ENCODE data around the gene SLC25A26. TPM values are rescaled to one million over a fixed set of nuclear protein-coding genes. Genes with fewer than 3 reads are reported as not detected.

Gene SLC25A26
- total and polyA plus RNA-seq, 2 of the 13 experiments (the other 11 are each of a cell fraction or from before 2014, with no cell fraction given): 23.1 to 32.7 TPM

DNA sequence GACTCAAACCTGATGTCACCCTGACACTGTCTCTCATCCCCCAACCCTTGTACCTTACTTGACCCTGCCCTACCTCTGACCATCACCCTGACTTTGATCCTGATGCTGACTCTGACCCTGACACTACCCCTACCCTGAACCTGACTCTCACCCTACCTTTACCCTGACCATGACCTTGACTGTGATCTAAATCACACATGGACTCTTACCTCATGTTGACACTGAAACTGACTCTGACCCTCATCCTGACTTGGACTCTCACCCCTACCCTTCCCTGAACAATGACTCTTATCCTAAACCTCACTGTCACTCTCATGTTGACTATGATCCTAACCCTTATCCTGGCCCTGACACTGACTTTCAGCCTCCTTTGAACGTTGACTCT is 21.7 kb upstream of the SLC25A26 start (continued):
- TF ChIP-seq, protein P1, sequence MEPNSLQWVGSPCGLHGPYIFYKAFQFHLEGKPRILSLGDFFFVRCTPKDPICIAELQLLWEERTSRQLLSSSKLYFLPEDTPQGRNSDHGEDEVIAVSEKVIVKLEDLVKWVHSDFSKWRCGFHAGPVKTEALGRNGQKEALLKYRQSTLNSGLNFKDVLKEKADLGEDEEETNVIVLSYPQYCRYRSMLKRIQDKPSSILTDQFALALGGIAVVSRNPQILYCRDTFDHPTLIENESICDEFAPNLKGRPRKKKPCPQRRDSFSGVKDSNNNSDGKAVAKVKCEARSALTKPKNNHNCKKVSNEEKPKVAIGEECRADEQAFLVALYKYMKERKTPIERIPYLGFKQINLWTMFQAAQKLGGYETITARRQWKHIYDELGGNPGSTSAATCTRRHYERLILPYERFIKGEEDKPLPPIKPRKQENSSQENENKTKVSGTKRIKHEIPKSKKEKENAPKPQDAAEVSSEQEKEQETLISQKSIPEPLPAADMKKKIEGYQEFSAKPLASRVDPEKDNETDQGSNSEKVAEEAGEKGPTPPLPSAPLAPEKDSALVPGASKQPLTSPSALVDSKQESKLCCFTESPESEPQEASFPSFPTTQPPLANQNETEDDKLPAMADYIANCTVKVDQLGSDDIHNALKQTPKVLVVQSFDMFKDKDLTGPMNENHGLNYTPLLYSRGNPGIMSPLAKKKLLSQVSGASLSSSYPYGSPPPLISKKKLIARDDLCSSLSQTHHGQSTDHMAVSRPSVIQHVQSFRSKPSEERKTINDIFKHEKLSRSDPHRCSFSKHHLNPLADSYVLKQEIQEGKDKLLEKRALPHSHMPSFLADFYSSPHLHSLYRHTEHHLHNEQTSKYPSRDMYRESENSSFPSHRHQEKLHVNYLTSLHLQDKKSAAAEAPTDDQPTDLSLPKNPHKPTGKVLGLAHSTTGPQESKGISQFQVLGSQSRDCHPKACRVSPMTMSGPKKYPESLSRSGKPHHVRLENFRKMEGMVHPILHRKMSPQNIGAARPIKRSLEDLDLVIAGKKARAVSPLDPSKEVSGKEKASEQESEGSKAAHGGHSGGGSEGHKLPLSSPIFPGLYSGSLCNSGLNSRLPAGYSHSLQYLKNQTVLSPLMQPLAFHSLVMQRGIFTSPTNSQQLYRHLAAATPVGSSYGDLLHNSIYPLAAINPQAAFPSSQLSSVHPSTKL (CRISPR knock-in tag; IDR thresholded peaks at IDR 0.05): peak; percentile 23; the same call in 1 of the 2 replicates
- peak; percentile 81; the same call in 1 of the 2 replicates for TF ChIP-seq RXRA (CRISPR knock-in tag; IDR thresholded peaks at IDR 0.05)
- TF ChIP-seq RARA (CRISPR knock-in tag; IDR thresholded peaks at IDR 0.05): peak; percentile 96
- no peak for TF ChIP-seq WIZ (CRISPR knock-in tag; IDR thresholded peaks at IDR 0.05)
- no peak for TF ChIP-seq ZNF724P (CRISPR knock-in tag; IDR thresholded peaks at IDR 0.05; ENCODE audit: borderline replicate concordance)
- TF ChIP-seq FOXK2 (IDR thresholded peaks at IDR 0.05): peak; percentile 77
- TF ChIP-seq NR2F1 (CRISPR knock-in tag; IDR thresholded peaks at IDR 0.05): 0 out of 4 replicates have a peak, but pooled peaks of 1 of the 2 experiments have one; percentile 34
- TF ChIP-seq, protein P2, sequence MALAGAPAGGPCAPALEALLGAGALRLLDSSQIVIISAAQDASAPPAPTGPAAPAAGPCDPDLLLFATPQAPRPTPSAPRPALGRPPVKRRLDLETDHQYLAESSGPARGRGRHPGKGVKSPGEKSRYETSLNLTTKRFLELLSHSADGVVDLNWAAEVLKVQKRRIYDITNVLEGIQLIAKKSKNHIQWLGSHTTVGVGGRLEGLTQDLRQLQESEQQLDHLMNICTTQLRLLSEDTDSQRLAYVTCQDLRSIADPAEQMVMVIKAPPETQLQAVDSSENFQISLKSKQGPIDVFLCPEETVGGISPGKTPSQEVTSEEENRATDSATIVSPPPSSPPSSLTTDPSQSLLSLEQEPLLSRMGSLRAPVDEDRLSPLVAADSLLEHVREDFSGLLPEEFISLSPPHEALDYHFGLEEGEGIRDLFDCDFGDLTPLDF (CRISPR knock-in tag; IDR thresholded peaks at IDR 0.05): no peak
- peak; percentile 66 for TF ChIP-seq HNF4A (CRISPR knock-in tag; IDR thresholded peaks at IDR 0.05)
- TF ChIP-seq ESRRA (CRISPR knock-in tag; IDR thresholded peaks at IDR 0.05; ENCODE audit: low read depth): 0 out of 2 replicates have a peak, but pooled peaks have one; percentile 47
- no peak for TF ChIP-seq GLI4 (CRISPR knock-in tag; IDR thresholded peaks at IDR 0.05; ENCODE audit: borderline replicate concordance)
- TF ChIP-seq IRF2 (CRISPR knock-in tag; IDR thresholded peaks at IDR 0.05): no peak
- peak; percentile 47; the same call in 1 of the 2 replicates for TF ChIP-seq FOXK1 (CRISPR knock-in tag; IDR thresholded peaks at IDR 0.05; ENCODE audit: borderline replicate concordance, low read depth)
- TF ChIP-seq, protein P3, sequence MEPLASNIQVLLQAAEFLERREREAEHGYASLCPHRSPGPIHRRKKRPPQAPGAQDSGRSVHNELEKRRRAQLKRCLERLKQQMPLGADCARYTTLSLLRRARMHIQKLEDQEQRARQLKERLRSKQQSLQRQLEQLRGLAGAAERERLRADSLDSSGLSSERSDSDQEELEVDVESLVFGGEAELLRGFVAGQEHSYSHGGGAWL (CRISPR knock-in tag; IDR thresholded peaks at IDR 0.05): no peak
- TF ChIP-seq, protein P4, sequence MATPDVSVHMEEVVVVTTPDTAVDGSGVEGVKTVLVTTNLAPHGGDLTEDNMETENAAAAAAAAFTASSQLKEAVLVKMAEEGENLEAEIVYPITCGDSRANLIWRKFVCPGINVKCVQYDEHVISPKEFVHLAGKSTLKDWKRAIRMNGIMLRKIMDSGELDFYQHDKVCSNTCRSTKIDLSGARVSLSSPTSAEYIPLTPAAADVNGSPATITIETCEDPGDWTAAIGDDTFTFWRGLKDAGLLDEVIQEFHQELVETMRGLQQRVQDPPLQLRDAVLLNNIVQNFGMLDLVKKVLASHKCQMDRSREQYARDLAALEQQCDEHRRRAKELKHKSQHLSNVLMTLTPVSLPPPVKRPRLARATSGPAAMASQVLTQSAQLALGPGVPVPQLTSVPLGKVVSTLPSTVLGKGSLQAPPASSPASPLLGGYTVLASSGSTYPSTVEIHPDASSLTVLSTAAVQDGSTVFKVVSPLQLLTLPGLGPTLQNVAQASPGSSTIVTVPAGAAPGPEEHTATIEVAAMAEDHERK (CRISPR knock-in tag; IDR thresholded peaks at IDR 0.05; ENCODE audit: low read depth): no peak
- peak; percentile 65 for TF ChIP-seq FOXA1 (IDR thresholded peaks at IDR 0.05)
- no peak for TF ChIP-seq FOXA1 (CRISPR knock-in tag; IDR thresholded peaks at IDR 0.05)
- TF ChIP-seq SKI (IDR thresholded peaks at IDR 0.05; ENCODE audit: partially characterized antibody): peak; percentile 92
- peak; percentile 35; the same call in 1 of the 2 replicates for TF ChIP-seq NR2C2 (CRISPR knock-in tag; IDR thresholded peaks at IDR 0.05; ENCODE audit: borderline replicate concordance)
- TF ChIP-seq NR2F6 (IDR thresholded peaks at IDR 0.05): no peak
- TF ChIP-seq NR2F6 (CRISPR knock-in tag; IDR thresholded peaks at IDR 0.05): peak; percentile 22; the same call in 1 of the 2 replicates
- TF ChIP-seq NCOR1 (IDR thresholded peaks at IDR 0.05; ENCODE audit: borderline replicate concordance, low read length): peak; percentile 81; the same call in 1 of the 2 replicates
